Stimulated activated CD8-positive, alpha-beta memory T cell treated with anti-CD3 and anti-CD28 coated beads, Interleukin-4, amount 100 ng/mL, for 4 hours (primary cell): ENCODE data around the gene ERCC6L2.
A peak's percentile ranks its signal among the peaks of the same experiment; 100 is the strongest.

ENCODE experiments used
- DNase-seq, 2 donors: peaks; one replicate each; pipeline ENCODE4 v3.0.0-alpha.2; 2020; ENCODE audit warnings: low read depth in 2 of 2, low spot score in 1 of 2

Gene ERCC6L2, protein sequence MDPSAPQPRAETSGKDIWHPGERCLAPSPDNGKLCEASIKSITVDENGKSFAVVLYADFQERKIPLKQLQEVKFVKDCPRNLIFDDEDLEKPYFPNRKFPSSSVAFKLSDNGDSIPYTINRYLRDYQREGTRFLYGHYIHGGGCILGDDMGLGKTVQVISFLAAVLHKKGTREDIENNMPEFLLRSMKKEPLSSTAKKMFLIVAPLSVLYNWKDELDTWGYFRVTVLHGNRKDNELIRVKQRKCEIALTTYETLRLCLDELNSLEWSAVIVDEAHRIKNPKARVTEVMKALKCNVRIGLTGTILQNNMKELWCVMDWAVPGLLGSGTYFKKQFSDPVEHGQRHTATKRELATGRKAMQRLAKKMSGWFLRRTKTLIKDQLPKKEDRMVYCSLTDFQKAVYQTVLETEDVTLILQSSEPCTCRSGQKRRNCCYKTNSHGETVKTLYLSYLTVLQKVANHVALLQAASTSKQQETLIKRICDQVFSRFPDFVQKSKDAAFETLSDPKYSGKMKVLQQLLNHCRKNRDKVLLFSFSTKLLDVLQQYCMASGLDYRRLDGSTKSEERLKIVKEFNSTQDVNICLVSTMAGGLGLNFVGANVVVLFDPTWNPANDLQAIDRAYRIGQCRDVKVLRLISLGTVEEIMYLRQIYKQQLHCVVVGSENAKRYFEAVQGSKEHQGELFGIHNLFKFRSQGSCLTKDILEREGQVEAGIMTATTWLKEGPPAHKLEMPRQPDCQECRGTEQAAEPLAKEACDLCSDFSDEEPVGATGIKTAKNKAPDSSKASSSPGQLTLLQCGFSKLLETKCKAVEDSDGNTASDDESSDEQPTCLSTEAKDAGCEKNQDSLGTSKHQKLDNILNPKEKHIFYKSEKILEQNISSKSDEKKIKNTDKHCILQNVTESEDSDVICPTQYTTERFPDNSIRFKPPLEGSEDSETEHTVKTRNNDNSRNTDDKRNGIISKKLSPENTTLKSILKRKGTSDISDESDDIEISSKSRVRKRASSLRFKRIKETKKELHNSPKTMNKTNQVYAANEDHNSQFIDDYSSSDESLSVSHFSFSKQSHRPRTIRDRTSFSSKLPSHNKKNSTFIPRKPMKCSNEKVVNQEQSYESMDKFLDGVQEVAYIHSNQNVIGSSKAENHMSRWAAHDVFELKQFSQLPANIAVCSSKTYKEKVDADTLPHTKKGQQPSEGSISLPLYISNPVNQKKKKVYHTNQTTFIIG (N-terminal part only)

DNA sequence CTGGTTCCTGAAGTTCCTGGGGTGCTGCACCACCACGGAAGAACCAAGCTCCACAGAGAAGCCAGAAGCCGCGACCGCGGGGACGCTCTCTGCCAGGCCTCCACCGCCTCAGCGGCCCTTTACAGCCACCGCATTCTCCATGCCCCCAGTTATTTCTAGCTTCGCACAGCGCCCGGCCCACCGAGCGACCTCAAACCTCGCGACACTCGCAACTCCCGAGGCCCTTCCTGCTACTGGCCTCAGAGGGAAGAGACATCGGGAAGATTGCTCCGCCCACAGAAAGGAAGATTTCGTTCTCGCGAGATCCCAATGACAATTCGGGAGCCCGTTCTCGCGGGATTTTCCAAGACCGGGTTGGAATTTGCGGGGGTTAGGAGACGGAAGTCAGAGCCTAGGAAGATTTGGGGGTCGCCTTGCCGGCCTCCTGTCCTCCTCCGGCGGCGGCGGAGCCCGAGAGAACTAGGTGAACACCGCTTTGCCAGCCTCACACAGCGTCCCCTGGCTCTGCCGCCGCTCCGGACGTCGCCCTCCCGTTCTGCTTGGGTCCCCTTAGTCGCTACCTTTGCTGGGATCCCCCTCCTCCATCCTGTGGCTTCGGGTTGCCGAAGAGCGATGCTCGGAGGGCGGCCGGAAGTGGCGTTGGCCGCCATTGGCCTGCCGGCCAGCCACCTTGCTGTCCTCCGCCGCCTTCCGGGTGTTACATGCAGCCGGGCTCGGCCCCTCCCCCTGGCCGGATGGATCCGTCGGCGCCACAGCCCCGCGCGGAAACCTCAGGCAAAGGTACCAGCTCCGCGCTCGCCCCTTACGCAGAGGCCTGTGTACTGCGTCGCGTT lies at the start of gene ERCC6L2:
Gene ERCC6L2 (plus strand): TSS at position 387 of the 833 bp plus-strand sequence. CDS start 348 bp downstream, at position 735.
- DNase-seq: peak; percentile 76 to 80

DNA sequence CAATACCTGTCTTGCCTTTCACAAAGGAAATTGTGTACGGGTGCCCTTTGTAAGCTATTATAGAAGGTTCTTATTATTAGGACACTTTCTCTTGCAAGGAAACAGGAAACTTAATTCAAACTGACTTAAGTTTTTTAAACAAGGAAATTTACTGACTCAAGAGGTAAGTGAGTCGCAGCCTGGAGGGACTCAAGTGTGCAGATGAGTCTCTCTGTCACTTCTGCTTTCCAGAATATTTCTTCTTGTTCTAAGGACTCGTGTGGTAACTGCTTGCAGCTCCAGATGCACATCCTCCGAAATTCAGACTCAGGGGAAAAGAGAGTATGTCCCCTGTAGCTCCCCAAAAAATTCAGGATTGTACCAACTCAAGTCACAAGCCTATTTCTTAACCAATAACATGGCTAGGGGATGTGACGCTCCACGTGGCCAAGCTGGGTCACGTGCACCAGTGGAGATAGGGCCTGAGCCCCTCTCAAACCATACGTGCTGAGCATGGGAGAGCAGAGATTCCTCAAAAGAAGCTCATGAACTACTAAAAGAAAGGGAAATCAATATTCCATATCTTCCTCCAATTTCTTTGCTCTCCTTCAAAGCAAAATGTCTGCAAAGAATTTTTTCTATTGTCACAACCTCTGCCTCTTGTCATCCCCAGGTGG lies 49.2 kb upstream of the ERCC6L2 start:
- no peak for DNase-seq

DNA sequence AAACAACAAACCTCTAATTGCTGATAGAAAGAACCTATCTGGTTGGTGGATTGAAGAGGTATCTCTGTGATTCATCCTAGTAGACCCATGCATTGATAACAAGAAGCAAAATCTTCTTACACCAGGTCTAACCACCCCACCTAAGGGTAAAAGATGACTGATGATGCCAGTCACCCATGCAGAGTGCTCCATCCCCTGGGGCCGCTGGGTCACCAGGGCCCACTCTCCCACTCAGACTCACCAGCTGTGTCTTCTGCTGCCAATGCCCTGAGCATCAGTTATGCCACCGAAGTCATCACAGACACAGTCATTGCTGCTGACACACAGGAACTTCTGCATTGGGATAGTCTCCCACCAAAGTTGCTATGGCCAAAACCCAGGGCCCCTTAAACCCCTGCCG lies 44.7 kb upstream of the ERCC6L2 start:
- no peak for DNase-seq

DNA sequence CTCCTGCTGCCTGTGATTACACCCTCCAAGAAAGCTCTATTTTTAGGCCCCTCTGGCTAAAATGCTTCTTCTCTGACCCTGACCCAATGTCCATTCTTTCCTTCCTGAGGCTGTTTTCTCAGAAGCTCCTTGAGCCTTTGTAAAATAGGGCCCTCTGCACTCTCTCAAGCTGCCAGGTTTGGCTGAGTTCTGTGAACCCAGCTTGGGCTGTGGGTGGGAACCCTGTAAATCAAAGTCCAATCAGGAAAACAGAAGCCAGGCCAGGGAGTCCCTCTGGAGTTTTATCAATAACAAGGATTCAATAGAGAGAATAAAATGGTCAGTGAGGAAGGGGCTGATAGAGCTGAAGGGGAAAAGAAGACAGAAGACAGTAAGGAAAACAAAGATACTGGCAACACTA lies 43.7 kb upstream of the ERCC6L2 start:
- DNase-seq: no peak

DNA sequence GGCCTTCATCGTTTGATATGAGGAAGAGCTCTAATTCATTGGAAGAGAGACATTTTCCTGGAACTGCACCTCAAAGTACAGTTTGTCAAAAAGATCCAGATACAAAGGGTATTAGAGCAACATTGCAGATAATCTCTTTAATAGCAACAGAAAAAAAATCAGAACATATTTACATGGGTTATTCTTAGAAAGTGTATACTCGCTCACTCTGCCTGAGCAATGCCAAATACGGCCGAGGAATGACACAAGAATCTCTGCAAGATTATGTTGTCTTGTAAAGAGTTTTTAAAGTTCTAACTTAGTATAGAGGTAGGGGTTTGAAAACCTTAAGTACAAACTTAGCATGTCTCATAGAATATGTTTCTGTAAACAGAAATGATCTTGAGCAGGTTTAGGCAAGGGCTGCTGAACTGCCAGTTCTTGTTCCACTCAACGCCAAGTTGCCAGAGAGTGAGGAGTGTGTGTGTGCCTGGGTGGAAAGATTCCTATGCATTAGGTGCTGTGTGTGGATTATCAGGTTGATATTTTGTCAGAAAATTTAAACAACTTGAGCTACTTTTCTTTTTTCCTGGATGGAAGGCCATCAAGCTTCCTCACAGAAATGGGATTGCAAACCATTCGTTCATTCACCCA lies 41.8 kb upstream of the ERCC6L2 start:
- no peak for DNase-seq

DNA sequence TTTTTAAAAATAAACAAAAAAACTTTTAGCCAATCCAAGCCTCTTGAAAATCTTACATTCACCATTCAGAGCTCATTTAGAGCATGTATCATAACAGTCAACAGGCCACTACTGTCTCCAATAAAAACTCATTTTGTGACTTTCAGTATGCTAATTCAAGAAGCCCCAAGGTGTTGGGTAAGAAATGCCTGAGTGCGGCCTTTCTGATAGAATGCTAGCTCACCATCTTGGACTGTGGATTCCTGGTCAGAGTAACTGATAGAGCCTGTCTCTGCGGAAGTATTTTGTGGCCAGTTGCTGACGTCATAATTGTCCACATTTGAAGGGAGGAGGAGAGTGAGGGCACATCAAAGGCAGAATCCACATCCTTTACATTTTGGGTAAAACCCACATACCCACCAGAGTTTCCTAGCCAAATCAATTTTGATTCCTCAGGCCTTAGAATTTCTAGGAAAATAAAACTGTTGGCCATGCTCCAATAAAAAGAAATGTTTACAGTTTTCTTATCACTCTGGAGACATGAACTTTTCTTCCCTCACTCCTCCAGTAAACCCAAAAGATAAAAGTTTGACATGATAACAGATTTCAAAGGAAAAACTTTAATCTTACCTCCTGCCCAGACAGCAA lies 41.1 kb upstream of the ERCC6L2 start:
- DNase-seq: no peak

DNA sequence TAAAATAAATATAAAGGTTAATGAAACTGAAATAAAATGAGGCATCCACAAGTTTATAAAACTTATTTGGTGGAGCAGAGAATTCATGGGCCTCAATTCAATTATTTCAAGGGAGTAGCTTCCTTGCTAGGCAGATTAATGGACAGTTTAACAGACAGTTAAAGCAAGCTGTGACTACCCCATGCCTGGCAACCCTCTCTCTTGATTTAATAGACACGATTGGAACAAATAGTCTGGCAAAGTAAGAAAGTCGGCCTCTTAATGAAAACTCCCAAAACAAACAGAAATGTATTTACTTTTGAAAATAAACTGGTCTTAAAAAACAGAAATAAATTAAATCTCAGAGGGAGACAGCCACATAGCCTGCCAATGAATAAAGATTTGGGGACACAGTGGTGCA lies 40.1 kb upstream of the ERCC6L2 start:
- no peak for DNase-seq

DNA sequence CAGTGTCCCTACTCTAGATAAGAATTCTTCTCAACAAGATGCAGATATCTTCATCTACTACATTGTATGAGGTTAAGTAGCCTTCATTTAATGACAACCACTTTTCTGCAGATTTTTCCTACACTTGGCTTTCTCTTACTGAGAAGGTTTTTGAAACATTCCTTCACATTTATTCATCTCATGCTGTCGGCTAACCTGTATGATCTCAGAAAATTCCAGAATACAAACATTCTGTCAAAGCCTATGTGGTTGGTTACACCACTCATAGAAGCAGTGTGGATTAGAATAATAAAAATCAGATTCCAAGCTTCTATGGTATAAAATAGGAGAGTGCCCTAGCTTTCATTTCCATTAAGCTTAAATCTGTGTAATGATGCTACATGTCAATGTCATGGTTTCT lies 39.4 kb upstream of the ERCC6L2 start:
- DNase-seq: no peak

DNA sequence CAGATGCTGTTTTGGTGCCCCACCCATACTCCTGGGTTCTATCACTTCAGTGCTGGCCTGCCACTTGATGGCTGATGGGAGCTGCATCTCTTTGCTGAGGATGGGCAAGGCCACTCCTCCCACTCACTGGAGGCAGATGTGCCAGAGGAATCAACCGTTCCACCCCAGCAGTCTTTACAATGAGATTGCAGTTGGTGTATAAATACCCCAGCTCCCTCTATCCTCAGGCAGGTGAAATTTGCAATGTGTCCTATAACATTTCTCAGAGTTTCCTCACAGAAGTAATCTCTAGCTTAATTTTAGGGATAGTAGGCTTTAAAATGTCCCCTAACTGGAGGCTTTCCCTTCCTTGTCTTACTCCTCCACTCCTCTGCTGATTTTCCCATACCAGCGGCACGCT lies 36.5 kb upstream of the ERCC6L2 start:
- no peak for DNase-seq

DNA sequence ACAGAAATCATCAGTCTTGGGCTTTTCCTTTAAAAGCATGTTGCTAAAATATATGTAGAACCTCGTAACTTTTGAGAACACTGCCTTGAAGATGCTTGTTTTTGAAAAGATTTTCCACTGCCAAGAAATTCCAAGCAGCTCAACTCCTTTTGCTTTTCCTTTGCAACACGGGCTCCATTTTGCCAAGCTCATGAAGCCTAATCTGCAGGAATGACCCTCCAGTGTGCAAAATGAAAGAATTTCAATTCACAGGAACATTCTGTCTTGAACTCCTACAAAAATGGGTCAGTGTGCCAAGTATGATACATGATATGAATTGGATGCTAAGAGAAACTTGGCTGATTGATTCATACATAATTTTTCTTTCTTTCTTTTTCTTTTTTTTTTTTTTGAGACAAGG lies 35.4 kb upstream of the ERCC6L2 start:
- no peak for DNase-seq

DNA sequence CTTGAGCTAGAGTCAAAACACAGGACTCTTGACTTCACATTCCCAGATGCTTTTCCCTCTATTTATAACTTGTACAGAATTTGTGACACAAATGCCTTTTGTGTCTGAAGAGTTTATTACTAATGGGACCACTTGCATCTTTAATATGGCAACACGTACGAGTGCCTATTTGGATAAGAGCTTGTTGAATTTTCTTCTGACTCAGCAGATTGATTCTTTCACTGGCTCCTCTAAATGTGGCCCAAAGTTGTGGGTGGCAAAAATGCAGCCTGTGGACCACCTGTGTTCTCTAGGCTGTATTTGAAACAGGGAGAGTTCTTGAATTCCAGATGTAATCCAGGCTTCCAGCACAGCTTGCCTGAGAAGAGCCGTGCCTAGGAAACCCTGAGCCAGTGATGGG lies 34.1 kb upstream of the ERCC6L2 start:
- no peak for DNase-seq

DNA sequence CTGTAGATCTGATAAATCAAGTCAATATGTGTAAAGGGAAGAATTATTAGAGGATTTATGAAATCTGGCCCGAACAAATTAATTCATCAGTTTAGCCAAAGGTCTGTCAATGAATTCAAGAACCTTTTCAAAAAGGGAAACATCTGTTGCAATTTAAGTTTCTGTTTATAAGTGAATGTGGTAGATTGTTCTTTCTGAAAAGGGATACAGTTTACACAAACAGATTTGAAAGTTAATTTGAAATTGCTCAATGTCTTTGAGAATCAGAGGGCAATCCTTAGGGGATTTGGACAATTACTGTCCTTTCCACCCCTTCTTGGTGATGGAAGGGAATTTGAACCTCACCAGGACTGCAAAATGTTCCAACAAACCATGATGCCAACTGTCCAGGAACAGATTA lies 29.7 kb upstream of the ERCC6L2 start:
- no peak for DNase-seq

DNA sequence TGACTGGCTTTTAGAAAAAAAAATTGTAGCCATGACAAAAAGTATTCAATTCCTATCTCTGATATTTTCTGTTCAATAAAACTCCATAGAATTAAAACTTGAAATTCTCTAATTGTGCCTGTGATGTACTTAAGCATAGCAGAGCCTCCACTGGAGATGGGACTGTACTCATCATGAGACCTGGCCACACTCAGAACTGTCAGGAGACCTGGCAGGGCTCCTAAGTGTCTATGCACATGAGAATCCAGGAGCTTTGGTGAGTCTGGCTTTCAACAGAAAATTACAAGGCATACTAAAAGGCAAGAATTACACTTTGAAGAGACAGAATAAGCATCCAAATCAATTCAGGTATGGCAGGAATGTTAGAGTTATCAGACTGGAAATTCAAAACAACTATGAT lies 26.7 kb upstream of the ERCC6L2 start:
- no peak for DNase-seq

DNA sequence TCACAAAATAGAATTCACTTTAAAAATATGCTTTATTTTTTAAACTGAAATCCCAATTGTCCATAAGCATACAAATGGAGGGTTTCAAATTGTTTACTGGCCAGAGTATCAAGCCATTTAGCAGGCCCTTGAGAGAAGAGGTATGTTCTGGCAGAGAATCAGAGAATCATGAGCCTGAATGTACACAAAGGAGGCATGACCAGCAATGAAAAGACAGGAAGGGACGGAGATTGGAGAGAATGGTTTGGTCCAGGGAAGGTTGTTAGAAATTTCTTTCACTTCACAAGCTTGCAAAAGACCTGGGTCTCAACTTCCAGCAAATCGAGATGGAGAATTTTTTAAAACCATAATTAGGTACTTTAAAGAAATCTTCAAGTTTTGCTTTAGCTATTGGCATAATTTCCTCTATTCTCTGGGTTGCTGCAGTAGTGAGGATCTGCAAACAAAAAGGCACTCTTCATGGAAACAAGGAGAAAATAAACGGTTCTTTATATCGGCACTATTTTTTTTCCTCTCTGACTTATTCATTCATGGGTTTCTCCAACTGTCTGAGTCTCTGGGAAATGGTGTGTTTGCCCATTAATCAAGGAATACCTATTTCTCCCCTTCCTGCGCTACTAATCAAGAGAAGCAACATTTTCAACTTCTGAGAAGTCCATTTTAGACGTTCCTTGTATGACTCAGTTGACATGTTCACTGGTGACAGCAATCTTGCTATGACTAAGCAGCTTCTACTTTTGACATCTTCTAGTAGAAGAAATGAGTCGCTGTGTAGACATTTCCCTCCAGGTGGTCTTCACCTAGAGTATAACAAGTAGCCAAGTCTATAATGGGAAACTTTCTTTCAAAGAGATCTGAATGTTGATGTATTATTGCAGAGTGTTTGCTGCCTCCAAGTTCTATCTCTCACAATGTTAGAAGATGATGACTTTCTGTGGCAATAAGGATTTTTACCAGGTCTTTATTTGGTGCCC lies 23.1 kb upstream of the ERCC6L2 start:
- DNase-seq: no peak

DNA sequence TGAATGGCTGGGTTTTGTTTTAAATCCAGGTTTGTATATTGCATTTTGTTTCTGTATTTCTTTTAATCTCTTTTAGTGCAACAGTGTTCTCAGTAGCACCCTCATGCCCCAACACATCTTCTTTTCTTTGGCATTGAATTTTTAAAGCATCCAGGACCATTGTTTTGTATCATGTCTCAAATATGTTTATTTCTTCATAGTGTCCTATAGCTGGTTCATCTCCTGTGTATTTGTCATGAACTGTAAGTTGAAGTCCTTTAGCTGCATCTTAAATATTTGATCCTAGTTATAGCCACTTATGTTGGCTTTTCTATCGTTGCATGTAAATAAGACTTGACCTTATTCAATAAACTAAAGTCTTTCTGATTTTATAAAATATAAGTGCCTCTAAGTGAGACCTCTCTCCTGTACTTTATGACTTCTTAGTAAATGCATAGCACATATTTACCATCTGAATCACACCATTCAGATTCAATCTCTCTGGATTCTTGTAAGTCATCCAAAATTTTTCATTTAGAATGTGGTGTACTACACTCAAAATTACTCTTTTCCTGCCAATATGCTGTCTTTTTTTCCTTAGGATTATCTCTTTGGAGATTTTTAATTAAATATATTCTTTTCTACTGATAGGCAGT lies 21.0 kb upstream of the ERCC6L2 start:
- DNase-seq: no peak

DNA sequence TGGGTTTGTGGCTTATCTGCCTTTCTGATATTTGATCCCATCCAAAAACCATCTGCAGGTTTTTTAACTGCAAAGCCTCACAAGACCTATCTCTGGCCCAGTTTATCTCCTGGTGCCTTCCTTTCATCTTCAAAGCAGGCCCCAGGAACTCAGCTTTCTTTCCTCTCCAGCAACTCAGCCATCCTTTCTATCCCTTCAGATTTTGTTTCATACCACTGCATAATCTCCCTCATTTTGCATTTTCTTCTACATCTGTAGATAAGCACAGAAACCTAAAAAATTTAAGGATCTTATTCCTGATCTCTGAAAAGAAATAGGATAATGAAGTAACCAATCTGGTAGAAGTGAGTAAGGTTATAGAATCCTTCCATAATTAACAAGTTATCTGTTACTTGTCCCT lies 19.5 kb upstream of the ERCC6L2 start:
- no peak for DNase-seq

DNA sequence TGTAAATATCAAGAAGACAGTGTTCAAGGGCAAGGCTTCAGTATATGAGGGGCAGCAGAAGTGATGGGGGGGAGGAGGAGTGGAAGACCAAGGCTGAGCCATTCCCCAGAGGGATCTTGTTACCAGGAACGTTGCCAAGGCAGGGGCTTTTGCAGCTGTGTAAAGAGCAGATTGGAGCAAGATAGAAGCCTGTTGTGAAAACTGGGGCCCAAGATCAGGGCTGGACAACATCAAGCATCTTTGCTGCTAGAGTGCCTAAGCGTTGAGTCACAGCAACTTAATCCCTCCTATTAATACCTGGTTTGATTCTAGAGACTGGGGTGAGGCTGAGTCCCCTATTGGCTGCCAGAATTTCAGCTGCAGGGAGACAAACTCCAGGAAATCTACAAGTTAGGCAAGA lies 18.4 kb upstream of the ERCC6L2 start:
- DNase-seq: no peak

DNA sequence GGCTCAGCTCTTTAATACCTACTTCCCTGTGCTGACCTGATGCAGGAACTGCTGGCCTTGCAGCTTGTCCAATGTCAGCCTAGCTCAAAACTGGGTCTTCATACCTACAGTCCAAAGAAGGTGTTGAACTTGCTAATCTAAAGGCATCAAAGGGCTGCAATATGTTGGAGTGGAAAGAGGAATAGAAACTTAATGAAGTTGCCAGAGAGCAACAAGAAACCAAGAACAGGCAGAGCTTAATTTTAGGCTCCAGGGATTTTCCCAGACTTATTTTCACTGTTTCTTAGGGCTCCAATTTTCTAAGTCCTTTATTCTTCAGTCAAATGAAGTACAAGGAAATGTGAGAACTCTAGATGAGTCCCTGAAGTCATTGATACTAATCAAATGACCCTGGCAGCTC lies 17.6 kb upstream of the ERCC6L2 start:
- no peak for DNase-seq
